ENCODE results near the gene MMUT.
"Not testable (repeated sequence)": the region's sequence is repeated elsewhere in the genome, so short reads cannot be mapped to it uniquely, and the experiment has no call there.

Gene MMUT

GRCh38 chr6:49462927-49463611, at the start of gene MMUT, which contains the start of gene CENPQ:
TSS of gene MMUT (minus strand) at chr6:49463253. CDS start at chr6:49459466, 3,787 bp downstream.
TSS of gene CENPQ (plus strand) at chr6:49463370. CDS start at chr6:49470177, 6,807 bp downstream.
- peak; percentile 93 to 94 for DNase-seq

- DNase-seq, result no peak
These were observed 46.3 kb upstream of the MMUT start for GRCh38 chr6:49509342-49509741.

- no peak for DNase-seq
These were observed 43.6 kb upstream of the MMUT start for GRCh38 chr6:49506569-49507111.

GRCh38 chr6:49504666-49505065, 41.6 kb upstream of the MMUT start:
- DNase-seq, result no peak

GRCh38 chr6:49499623-49500022, 36.6 kb upstream of the MMUT start, which contains the start of gene GLYATL3:
TSS of gene GLYATL3 (plus strand) at chr6:49499923. CDS start at chr6:49511991, 12,068 bp downstream.
- DNase-seq, result no peak

GRCh38 chr6:49499126-49499525, 36.1 kb upstream of the MMUT start:
- no peak for DNase-seq

GRCh38 chr6:49497304-49497703, 34.3 kb upstream of the MMUT start:
- DNase-seq, result no peak

- no peak for DNase-seq
These were observed 27.6 kb upstream of the MMUT start for GRCh38 chr6:49490633-49491032.

GRCh38 chr6:49483380-49483779, 20.3 kb upstream of the MMUT start:
- DNase-seq, result not testable (repeated sequence)

GRCh38 chr6:49481846-49482245, 18.8 kb upstream of the MMUT start:
- not testable (repeated sequence) for DNase-seq

GRCh38 chr6:49479308-49479970, 16.4 kb upstream of the MMUT start:
- no peak for DNase-seq

GRCh38 chr6:49476564-49476963, 13.5 kb upstream of the MMUT start:
- DNase-seq, result not testable (repeated sequence)

GRCh38 chr6:49468042-49468441, 5.0 kb upstream of the MMUT start:
- no peak for DNase-seq

- no peak for DNase-seq
These were observed 1.6 kb upstream of the MMUT start for GRCh38 chr6:49464691-49465090.

GRCh38 chr6:49463612-49463967, 537 bp upstream of the MMUT start:
- no peak for DNase-seq

GRCh38 chr6:49462599-49462926, 490 bp downstream of the MMUT start:
- no peak for DNase-seq

- DNase-seq, result no peak
These were observed 982 bp downstream of the MMUT start for GRCh38 chr6:49462071-49462470.

- DNase-seq, result no peak
These were observed 5.3 kb downstream of the MMUT start for GRCh38 chr6:49457771-49458170.

- no peak for DNase-seq
These were observed 8.0 kb downstream of the MMUT start for GRCh38 chr6:49454787-49455709.

GRCh38 chr6:49453221-49453620, 9.8 kb downstream of the MMUT start:
- no peak for DNase-seq

GRCh38 chr6:49430866-49431265, 32.2 kb downstream of the MMUT start:
- no peak for DNase-seq

- no peak for DNase-seq
These were observed 32.9 kb downstream of the MMUT start for GRCh38 chr6:49430187-49430586.

GRCh38 chr6:49423817-49424216, 39.2 kb downstream of the MMUT start:
- peak in 1 of 2 experiments; percentile 27 for DNase-seq

Data from NCI-H446 (cell line).